ENCODE data around the gene PPIL1. TPM values are rescaled to one million over a fixed set of nuclear protein-coding genes. Genes with fewer than 3 reads are reported as not detected.
A peak's percentile ranks its signal among the peaks of the same experiment; 100 is the strongest.

Gene PPIL1
- total RNA-seq, 1 donor from 2014 or later: 33.4 TPM

DNA sequence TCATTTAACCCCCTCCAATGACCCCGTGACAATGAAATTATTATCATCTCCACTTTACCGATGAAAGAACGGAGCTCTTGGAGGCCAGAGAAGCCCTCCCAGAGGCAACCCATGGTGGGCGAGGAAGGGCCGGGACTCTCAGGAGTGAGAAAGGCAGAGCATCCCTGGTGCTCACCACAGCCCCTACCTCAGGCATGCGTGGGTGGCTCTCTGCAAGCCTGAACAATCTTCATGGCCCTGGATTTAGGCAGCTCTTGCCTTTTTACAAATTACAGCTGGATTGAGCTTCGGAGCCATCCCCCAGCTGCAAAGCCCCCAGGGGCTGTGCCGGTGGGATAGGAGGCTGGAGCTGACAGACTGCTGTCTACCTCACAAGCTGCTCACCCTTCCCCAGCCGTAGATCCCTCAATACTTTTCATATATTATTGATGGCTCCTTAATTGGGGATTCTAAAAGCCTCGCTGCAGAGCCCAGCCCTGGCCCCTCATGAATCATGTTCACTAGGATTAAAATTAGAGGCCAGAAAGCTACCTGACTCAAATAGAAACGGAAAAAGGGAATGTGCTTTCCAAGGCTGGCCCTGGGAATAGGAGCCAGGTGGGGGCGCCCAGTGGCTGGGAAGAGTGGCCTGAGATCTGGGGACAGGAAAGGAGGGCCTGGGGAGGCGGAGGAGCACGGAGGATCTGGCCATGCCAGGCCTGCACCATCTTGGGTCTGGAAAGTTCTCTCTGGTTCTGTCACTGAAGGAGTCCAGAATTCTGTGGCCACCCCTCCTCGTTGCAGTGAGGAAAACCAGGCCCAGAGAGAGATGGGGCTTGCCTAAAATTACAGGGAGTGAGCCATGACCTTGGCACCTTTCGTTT, 64.4 kb downstream of the PPIL1 start:
- Mint-ChIP-seq H3K27ac (ENCODE audit: unreplicated experiment) (no peak overlapping the region), H3K4me1 (ENCODE audit: unreplicated experiment) (peaks cover 23% of the 10 kb centered on the region), H3K4me3 (ENCODE audit: unreplicated experiment) (no peak overlapping the region), H3K36me3 (ENCODE audit: low read depth, unreplicated experiment) (peaks cover 18% of the 10 kb centered on the region), H3K27me3 (ENCODE audit: unreplicated experiment) (peaks cover 16% of the 10 kb centered on the region), H3K9me3 (ENCODE audit: unreplicated experiment) (no peaks in the 10 kb centered on the region)
- DNase-seq (ENCODE audit: low spot score): no peak
- TF ChIP-seq, protein P1, sequence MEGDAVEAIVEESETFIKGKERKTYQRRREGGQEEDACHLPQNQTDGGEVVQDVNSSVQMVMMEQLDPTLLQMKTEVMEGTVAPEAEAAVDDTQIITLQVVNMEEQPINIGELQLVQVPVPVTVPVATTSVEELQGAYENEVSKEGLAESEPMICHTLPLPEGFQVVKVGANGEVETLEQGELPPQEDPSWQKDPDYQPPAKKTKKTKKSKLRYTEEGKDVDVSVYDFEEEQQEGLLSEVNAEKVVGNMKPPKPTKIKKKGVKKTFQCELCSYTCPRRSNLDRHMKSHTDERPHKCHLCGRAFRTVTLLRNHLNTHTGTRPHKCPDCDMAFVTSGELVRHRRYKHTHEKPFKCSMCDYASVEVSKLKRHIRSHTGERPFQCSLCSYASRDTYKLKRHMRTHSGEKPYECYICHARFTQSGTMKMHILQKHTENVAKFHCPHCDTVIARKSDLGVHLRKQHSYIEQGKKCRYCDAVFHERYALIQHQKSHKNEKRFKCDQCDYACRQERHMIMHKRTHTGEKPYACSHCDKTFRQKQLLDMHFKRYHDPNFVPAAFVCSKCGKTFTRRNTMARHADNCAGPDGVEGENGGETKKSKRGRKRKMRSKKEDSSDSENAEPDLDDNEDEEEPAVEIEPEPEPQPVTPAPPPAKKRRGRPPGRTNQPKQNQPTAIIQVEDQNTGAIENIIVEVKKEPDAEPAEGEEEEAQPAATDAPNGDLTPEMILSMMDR (IDR thresholded peaks at IDR 0.05; ENCODE audit: unreplicated experiment): no peak

DNA sequence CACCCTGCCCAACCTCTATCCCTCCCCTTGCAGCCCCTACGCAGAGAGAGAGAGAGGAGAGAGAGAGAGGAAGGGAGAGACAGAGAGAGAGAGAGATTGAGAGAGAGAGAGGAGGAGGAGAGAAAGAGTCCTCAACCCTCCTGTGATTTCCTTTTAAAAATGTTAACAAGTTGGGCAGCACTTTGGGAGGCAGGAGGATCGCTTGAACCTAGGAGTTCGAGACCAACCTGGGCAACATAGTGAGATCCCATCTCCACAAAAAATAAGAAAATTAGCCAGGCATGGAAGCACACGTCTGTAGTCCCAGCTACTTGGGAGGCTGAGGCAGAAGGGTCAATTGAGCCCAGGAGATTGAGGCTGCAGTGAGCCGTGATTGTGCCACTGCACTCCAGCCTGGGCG, 65.4 kb downstream of the PPIL1 start:
- Mint-ChIP-seq H3K27ac (ENCODE audit: unreplicated experiment) (peak overlapping the region; percentile 53), H3K27me3 (ENCODE audit: unreplicated experiment) (peaks cover 16% of the 10 kb centered on the region), H3K4me3 (ENCODE audit: unreplicated experiment) (no peak overlapping the region), H3K36me3 (ENCODE audit: low read depth, unreplicated experiment) (peaks cover 11% of the 10 kb centered on the region), H3K9me3 (ENCODE audit: unreplicated experiment) (no peaks in the 10 kb centered on the region), H3K4me1 (ENCODE audit: unreplicated experiment) (peaks cover 33% of the 10 kb centered on the region)
- DNase-seq (ENCODE audit: low spot score): no peak
- TF ChIP-seq, protein P1 (IDR thresholded peaks at IDR 0.05; ENCODE audit: unreplicated experiment): no peak

DNA sequence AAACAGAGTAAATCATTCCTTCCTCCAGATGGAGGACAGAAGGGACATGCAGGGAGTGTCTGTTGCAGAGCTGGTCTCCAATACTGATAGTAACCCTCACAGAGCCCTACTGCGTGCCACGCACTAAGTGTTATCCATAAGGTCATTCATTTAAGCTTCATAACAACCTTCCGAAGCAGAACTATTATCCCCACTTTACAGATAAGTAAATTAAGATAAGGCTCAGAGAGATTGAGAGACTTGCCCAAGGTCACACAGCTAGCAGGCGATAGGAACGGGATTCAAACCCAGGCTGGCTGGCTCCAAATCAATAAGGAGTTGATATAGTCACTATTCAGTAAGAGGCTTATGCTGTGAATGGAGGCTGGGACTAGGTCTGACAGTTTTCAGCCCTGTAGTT, 66.0 kb downstream of the PPIL1 start:
- H3K27me3 Mint-ChIP-seq (ENCODE audit: unreplicated experiment): peaks cover 14% of the 10 kb centered on the region
- no peak overlapping the region for H3K27ac Mint-ChIP-seq (ENCODE audit: unreplicated experiment)
- H3K36me3 Mint-ChIP-seq (ENCODE audit: low read depth, unreplicated experiment): peaks cover 6% of the 10 kb centered on the region
- DNase-seq (ENCODE audit: low spot score): no peak
- peaks cover 39% of the 10 kb centered on the region for H3K4me1 Mint-ChIP-seq (ENCODE audit: unreplicated experiment)
- no peaks in the 10 kb centered on the region for H3K9me3 Mint-ChIP-seq (ENCODE audit: unreplicated experiment)
- TF ChIP-seq, protein P1 (IDR thresholded peaks at IDR 0.05; ENCODE audit: unreplicated experiment): no peak
- no peak overlapping the region for H3K4me3 Mint-ChIP-seq (ENCODE audit: unreplicated experiment)

DNA sequence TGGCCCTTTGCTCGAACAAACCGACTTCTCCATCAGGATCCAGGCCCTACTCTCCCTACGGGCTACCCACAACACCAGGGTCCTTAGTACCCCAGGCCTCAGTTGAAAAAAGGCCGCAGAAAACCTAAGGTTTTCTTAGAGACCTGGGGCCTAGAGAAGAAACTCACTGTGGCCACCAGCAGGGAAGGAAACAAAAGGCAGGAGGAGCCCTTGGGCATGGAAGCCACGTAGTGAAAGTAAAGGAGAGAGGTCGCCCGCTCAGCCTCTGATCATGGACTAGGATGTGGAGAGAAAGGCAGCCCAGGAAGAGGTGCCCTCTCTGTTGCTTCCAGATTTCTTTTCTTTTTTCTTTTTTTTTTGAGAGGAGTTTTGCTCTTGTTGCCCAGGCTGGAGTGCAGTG, 66.9 kb downstream of the PPIL1 start:
- no peak for DNase-seq (ENCODE audit: low spot score)
- no peaks in the 10 kb centered on the region for H3K9me3 Mint-ChIP-seq (ENCODE audit: unreplicated experiment)
- H3K4me1 Mint-ChIP-seq (ENCODE audit: unreplicated experiment): peaks cover 45% of the 10 kb centered on the region
- H3K27me3 Mint-ChIP-seq (ENCODE audit: unreplicated experiment): peaks cover 13% of the 10 kb centered on the region
- H3K36me3 Mint-ChIP-seq (ENCODE audit: low read depth, unreplicated experiment): peaks cover 4% of the 10 kb centered on the region
- H3K4me3 Mint-ChIP-seq (ENCODE audit: unreplicated experiment): no peak overlapping the region
- TF ChIP-seq, protein P1 (IDR thresholded peaks at IDR 0.05; ENCODE audit: unreplicated experiment): no peak
- H3K27ac Mint-ChIP-seq (ENCODE audit: unreplicated experiment): no peak overlapping the region

DNA sequence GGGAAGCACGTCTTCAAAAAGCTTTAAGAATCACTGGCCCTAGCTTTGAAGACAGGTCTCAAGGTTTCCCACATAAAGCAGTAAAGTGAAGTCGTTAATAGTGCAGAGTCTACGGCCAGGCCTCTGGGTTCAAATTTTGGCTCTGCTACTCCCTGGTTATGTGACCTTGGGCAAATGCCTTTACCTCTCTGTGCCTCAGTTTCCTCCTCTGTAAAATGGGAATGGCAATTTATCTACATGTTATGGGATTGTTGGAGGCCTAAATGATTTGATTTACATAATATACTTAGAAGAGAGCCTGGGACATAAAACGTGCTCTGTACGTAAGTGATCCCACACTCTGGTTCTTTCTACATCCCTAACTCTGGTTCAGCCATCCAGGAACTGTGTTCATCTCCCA, 67.5 kb downstream of the PPIL1 start:
- H3K4me3 Mint-ChIP-seq (ENCODE audit: unreplicated experiment): no peak overlapping the region
- no peak for DNase-seq (ENCODE audit: low spot score)
- H3K27me3 Mint-ChIP-seq (ENCODE audit: unreplicated experiment): peaks cover 13% of the 10 kb centered on the region
- H3K27ac Mint-ChIP-seq (ENCODE audit: unreplicated experiment): peak overlapping the region; percentile 14
- peaks cover 4% of the 10 kb centered on the region for H3K36me3 Mint-ChIP-seq (ENCODE audit: low read depth, unreplicated experiment)
- H3K9me3 Mint-ChIP-seq (ENCODE audit: unreplicated experiment): no peaks in the 10 kb centered on the region
- H3K4me1 Mint-ChIP-seq (ENCODE audit: unreplicated experiment): peaks cover 45% of the 10 kb centered on the region
- TF ChIP-seq, protein P1 (IDR thresholded peaks at IDR 0.05; ENCODE audit: unreplicated experiment): no peak

Measured in endothelial cell (in vitro differentiated cells).